ENCODE results near the gene XYLT1.
A peak's percentile ranks its signal among the peaks of the same experiment; 100 is the strongest.

The XYLT1 gene

DNA sequence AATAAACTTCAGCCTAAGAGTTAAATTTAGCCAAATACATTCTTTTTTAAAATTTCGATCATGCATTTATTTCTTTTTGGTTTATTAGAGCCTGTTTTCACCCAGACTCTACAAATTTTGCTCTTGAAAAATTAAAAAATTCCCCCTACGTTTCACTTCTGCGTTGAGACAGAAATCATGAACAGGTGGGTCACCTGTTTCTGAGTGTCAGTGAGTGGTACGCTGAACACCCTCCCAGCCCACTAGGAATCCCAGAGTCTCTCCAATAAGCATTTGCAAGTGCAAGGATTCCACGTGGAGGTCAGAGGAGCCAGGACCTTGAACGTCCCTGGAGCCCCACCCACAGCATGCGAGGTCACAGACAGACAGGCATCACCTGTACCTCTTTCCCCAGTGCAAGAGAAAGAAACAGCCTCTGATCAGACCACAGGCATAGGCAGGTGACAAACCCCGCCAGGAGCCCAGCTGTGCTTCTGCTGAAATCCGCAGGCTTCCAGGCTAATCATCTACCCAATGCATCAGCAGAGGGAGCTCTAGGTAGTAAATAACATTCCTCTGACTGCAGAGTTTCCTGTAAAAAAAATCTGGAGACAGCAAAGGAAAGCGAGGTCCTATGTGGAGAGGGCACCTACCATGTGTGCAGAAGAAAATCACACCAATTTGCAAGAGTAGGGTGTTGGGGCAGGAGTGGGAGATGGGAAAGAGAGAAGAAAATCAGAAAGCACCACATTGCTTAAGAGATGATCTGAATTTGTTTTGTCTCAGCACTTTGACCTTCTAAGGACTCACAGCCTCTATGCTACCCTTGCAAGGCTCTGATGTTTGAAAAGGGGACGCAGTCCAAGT, 5.9 kb upstream of the XYLT1 start:
- H3K4me3 ChIP-seq (ENCODE audit: low read depth, low read length), result no peak overlapping the region
- TF ChIP-seq, protein P1, sequence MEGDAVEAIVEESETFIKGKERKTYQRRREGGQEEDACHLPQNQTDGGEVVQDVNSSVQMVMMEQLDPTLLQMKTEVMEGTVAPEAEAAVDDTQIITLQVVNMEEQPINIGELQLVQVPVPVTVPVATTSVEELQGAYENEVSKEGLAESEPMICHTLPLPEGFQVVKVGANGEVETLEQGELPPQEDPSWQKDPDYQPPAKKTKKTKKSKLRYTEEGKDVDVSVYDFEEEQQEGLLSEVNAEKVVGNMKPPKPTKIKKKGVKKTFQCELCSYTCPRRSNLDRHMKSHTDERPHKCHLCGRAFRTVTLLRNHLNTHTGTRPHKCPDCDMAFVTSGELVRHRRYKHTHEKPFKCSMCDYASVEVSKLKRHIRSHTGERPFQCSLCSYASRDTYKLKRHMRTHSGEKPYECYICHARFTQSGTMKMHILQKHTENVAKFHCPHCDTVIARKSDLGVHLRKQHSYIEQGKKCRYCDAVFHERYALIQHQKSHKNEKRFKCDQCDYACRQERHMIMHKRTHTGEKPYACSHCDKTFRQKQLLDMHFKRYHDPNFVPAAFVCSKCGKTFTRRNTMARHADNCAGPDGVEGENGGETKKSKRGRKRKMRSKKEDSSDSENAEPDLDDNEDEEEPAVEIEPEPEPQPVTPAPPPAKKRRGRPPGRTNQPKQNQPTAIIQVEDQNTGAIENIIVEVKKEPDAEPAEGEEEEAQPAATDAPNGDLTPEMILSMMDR (IDR thresholded peaks at IDR 0.05; ENCODE audit: low read depth, low read length), result peak; percentile 56
- H3K9me3 ChIP-seq (ENCODE audit: severe bottlenecking), result no peaks in the 10 kb centered on the region
- DNase-seq, result peak; percentile 72
- no peaks in the 10 kb centered on the region for H3K27me3 ChIP-seq (ENCODE audit: insufficient read depth, low read depth, severe bottlenecking)
- no peak overlapping the region for H3K27ac ChIP-seq
- no peaks in the 10 kb centered on the region for H3K36me3 ChIP-seq

DNA sequence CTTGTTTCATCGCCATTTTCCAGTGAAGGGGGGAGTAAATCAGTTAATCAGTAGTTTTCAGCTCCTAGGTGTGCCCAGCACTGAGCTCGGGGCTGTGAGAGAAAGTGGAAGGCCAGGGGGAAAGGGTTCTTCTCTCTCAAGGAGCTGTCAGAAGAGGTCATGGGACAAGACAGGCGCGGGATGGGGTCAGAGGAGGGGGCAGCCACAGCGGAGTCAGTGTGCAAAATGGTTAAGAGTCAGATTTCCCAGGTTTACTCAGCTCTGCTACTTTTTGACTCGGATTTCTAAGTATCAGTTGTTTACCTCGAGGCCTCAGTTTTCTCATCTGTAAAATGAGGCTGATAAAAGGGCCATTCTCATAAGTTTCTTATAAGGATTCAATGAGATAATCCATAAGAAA, 4.3 kb upstream of the XYLT1 start:
- H3K27me3 ChIP-seq (ENCODE audit: insufficient read depth, low read depth, severe bottlenecking), result peaks cover 2% of the 10 kb centered on the region
- no peak overlapping the region for H3K27ac ChIP-seq
- no peaks in the 10 kb centered on the region for H3K9me3 ChIP-seq (ENCODE audit: severe bottlenecking)
- no peaks in the 10 kb centered on the region for H3K36me3 ChIP-seq
- no peak for DNase-seq
- no peak overlapping the region for H3K4me3 ChIP-seq (ENCODE audit: low read depth, low read length)
- TF ChIP-seq, protein P1 (IDR thresholded peaks at IDR 0.05; ENCODE audit: low read depth, low read length), result no peak

DNA sequence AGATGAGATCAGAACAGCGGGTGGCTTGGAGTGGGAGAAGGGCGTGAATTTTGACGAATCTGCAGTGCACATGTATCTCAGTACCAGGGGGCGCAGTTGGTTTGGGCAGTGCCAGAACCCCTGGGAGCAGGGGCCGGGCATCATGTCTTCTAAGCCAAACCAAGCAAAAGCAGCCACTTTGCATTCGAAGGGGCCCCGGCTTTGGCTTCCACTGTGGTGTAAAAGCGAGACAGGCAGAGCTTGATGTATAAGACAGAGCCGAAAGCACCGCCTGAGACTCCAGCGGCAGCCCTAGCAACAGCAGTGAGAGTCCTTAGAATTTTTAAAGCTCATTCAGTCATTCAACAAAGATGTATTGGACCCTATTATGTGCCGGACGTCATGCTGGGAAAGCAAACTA, 3.8 kb upstream of the XYLT1 start:
- TF ChIP-seq, protein P1 (IDR thresholded peaks at IDR 0.05; ENCODE audit: low read depth, low read length), result no peak
- H3K9me3 ChIP-seq (ENCODE audit: severe bottlenecking), result no peaks in the 10 kb centered on the region
- H3K4me3 ChIP-seq (ENCODE audit: low read depth, low read length), result no peak overlapping the region
- H3K36me3 ChIP-seq, result no peaks in the 10 kb centered on the region
- H3K27me3 ChIP-seq (ENCODE audit: insufficient read depth, low read depth, severe bottlenecking), result peaks cover 7% of the 10 kb centered on the region
- no peak overlapping the region for H3K27ac ChIP-seq
- DNase-seq, result no peak

DNA sequence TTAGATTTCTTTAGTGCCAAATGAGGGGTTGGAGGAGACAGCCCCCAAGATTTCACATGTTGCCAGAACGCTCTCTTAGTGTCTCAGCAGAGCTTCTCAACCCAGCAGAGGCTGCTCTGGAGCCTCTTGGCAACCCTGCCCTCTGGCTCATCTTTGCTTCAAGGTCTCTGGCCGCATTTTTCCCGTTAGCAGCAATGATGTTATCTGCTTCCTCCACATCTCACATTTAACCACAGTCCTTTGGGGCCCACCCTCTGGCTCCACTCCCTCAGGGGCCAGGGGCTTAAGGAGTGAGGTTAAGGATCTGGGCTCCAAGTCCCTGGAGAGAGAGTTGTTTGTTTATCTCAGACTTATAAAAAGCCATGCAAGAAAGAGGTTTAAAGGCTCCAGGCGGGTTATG, 3.3 kb upstream of the XYLT1 start:
- Histone ChIP-seq H3K36me3 (no peaks in the 10 kb centered on the region), H3K27ac (no peak overlapping the region), H3K9me3 (ENCODE audit: severe bottlenecking) (no peaks in the 10 kb centered on the region), H3K4me3 (ENCODE audit: low read depth, low read length) (no peak overlapping the region), H3K27me3 (ENCODE audit: insufficient read depth, low read depth, severe bottlenecking) (peaks cover 12% of the 10 kb centered on the region)
- TF ChIP-seq, protein P1 (IDR thresholded peaks at IDR 0.05; ENCODE audit: low read depth, low read length), result no peak
- DNase-seq, result no peak

DNA sequence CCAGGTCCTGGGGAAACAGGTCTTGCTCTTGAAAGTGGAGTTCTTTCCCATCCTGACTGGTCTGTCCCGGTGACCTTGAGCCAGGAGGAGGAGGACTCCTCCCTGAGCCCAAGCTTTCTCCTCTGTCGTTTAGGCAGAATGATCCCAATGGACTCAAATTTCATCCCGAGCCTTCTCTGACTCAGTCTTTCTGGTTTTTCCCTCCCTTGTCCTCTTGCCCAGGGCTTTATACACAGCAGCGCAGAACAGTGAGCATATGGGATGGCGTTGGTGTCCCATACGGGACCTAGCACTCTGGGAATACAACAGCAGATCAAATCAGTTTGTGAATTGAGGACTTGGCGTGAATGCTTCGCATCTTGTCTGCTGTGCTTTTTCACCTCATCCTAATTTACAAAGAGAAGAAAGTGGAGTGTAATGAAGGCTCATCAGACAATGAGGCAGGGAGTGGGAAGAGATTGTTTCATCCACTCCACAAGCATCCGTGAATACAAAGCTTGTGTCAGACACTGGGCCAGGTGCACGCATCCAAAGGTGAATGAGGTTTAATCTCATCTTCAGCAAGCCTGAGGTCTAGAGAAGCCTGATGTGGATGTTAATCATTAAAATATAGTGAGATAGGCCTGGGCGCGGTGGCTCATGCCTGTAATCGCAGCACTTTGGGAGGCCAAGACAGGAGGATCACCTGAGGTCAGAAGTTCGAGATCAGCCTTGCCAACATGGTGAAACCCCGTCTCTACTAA, 1.1 kb upstream of the XYLT1 start:
- no peak for DNase-seq
- Histone ChIP-seq H3K27ac (no peak overlapping the region), H3K36me3 (no peaks in the 10 kb centered on the region), H3K27me3 (ENCODE audit: insufficient read depth, low read depth, severe bottlenecking) (peaks cover 17% of the 10 kb centered on the region), H3K9me3 (ENCODE audit: severe bottlenecking) (no peaks in the 10 kb centered on the region), H3K4me3 (ENCODE audit: low read depth, low read length) (no peak overlapping the region)
- TF ChIP-seq, protein P1 (IDR thresholded peaks at IDR 0.05; ENCODE audit: low read depth, low read length), result no peak

All from WERI-Rb-1 (cell line).